BJ (cell line): ENCODE results near the gene FHOD3. TPM values are rescaled to one million over a fixed set of nuclear protein-coding genes. Genes with fewer than 3 reads are reported as not detected.

ENCODE experiments used
- CTCF ChIA-PET: fragments of 350-600 bp; formaldehyde crosslinking; extraction: SDS; loops from one replicate; lab custom pipeline; 2021; ENCODE audit warnings: antibody characterized with exemption, inconsistent platforms; lab: Yijun Ruan, JAX
- POLR2A ChIA-PET: fragments of 300-600 bp; sonication (Branson Sonifier 250); formaldehyde crosslinking; extraction: SDS; loops from one replicate; lab custom pipeline; 2021; ENCODE audit warnings: antibody characterized with exemption; lab: Charles Lee
- DNase-seq: peaks from one replicate; pipeline ENCODE4 v3.0.0-alpha.2; 2011; ENCODE audit warnings: low read depth
- H3K27me3 ChIP-seq: 2 replicates; pipeline ENCODE4 v1.6.0; 2011; ENCODE audit warnings: low read length; ENCODE audit not compliant: control insufficient read depth, insufficient read depth
- H3K36me3 ChIP-seq: 2 replicates; pipeline ENCODE4 v1.5.1; 2011; ENCODE audit warnings: low read length; ENCODE audit not compliant: control insufficient read depth, insufficient read depth
- H3K4me3 ChIP-seq: 2 replicates; pipeline ENCODE4 v1.5.1; 2011; ENCODE audit warnings: low read depth, mild to moderate bottlenecking, control low read depth, low read length
- polyA plus RNA-seq: library from polyadenylated mRNA; depleted of rRNA; stranded (reverse); fragments of >200 nt; gene quantifications from 2 replicates; pipeline ENCODE4 v1.2.3, GENCODE V29; 2011
- TF ChIP-seq, protein P1 (sequence below): IDR thresholded peaks from 2 replicates; pipeline ENCODE4 v1.5.1; 2011; ENCODE audit warnings: low read depth, mild to moderate bottlenecking, control low read depth, inconsistent platforms, low read length, moderate library complexity; ENCODE audit not compliant: insufficient read depth

FHOD3 gene
- polyA plus RNA-seq, 1 experiment: 24.6 TPM

DNA sequence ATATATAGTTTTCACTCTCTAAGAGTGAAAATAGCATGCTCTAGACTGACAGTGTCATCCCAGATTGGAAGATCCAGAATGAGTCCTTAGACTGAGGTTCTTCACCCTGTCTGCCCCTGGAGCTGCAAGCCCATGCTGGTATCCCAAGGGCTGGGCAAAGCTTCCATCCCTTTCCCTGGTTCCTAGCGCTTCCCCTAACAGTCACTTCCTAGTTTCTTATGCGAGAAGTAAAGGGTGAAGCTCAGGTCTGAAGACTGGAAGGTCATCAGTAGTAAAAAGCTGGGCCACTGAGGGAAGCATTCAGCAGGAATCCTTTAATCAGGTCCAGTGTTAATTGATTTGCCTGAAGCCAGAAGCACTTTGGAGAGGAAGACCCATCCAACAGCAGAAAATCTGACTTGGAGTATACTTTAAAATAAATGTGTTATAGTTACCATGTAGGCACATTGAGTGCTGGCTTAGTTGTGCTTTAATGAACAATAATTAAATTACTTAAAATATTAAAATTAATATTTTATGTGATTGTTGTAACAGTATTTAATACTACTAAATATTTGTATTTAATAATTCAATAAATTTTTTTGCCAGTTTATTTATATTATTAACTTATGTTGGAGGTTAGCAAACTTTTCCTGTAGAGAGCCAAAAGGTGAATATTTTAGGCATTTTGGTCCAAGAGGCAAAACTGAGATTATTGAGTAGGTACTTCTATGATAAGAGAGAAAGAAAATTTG is 237.9 kb downstream of the FHOD3 start:
- DNase-seq: no peak
- CTCF ChIA-PET: no interaction called here

DNA sequence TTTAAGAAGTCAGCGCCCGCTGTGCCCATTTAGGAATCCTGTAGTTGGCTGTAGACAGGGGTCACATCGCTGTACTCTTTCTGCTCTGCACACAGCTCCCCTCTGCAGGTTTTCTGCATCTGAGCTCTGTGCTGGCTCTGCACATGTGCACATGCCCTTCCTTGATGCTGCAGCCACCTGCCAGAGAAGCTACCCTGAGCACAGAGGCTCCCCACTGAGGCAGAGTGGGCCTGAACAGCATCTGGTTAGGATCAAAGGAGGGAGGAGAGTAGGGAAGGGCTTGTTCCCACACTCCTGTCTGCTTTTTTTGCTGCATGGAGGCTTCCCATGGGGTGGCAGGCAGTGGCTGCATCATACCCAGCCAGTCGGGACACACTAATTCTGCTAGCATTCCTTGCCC is 238.9 kb downstream of the FHOD3 start:
- POLR2A ChIA-PET: no interaction called here
- CTCF ChIA-PET: no interaction called here
- Histone ChIP-seq H3K36me3 (no peaks in the 10 kb centered on the region), H3K27me3 (no peaks in the 10 kb centered on the region), H3K4me3 (no peak overlapping the region)
- no peak for DNase-seq
- TF ChIP-seq, protein P1, sequence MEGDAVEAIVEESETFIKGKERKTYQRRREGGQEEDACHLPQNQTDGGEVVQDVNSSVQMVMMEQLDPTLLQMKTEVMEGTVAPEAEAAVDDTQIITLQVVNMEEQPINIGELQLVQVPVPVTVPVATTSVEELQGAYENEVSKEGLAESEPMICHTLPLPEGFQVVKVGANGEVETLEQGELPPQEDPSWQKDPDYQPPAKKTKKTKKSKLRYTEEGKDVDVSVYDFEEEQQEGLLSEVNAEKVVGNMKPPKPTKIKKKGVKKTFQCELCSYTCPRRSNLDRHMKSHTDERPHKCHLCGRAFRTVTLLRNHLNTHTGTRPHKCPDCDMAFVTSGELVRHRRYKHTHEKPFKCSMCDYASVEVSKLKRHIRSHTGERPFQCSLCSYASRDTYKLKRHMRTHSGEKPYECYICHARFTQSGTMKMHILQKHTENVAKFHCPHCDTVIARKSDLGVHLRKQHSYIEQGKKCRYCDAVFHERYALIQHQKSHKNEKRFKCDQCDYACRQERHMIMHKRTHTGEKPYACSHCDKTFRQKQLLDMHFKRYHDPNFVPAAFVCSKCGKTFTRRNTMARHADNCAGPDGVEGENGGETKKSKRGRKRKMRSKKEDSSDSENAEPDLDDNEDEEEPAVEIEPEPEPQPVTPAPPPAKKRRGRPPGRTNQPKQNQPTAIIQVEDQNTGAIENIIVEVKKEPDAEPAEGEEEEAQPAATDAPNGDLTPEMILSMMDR: no peak

More for the DNA sequence above, 237.9 kb downstream of the FHOD3 start:
- TF ChIP-seq, protein P1: no peak
- Histone ChIP-seq H3K27me3 (no peaks in the 10 kb centered on the region), H3K4me3 (no peak overlapping the region), H3K36me3 (no peaks in the 10 kb centered on the region)
- POLR2A ChIA-PET: no interaction called here

DNA sequence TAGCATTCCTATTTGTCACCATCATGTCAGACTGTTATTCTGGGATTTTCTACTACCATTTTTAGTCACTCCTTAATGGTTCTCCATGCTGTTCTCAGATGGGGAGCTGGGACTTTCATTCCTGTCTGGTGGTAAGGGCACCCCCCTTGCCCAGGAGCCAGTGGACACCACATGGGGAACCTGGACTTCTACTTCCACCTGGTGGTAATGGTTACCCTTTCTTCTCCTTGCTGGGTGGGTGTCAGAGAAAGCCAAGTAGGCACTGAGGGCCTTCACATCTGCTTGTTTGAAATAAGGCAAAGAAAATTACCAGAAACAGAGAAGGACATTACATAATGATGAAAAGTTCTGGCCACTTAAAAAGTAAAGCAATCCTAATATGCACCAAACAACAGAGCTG is 239.8 kb downstream of the FHOD3 start:
- no peaks in the 10 kb centered on the region for H3K36me3 ChIP-seq
- ChIA-PET POLR2A (no interaction called here), CTCF (no interaction called here)
- H3K4me3 ChIP-seq: no peak overlapping the region
- no peak for DNase-seq
- TF ChIP-seq, protein P1: no peak
- no peaks in the 10 kb centered on the region for H3K27me3 ChIP-seq

DNA sequence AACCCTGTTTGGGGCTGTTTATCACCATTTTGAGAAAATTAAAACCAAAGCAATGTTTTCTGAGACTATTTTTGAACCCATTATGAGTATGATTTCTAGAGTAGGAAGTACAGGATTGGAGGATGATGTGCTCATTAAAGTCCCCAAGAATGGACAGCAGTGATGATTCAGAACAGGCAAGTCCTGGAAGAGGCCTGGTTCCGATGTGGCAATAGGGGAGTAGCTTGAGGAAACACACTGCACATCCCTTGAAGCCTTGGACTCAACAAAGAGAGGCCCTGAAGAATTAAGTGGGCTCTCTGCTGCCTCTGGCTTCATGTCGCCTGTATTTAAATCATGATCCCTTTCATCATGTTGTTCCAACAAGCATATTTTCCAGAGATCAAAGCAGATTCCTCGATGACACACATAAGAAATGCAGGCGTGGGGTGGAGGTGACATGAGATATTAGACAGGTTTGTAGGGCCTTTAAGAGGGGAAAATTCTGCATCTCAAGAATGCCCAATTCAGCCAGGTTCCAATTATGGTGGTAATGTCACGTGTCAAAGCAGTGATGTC is 242.2 kb downstream of the FHOD3 start:
- TF ChIP-seq, protein P1: no peak
- Histone ChIP-seq H3K4me3 (no peak overlapping the region), H3K36me3 (no peaks in the 10 kb centered on the region), H3K27me3 (no peaks in the 10 kb centered on the region)
- ChIA-PET CTCF (no interaction called here), POLR2A (no interaction called here)
- no peak for DNase-seq

DNA sequence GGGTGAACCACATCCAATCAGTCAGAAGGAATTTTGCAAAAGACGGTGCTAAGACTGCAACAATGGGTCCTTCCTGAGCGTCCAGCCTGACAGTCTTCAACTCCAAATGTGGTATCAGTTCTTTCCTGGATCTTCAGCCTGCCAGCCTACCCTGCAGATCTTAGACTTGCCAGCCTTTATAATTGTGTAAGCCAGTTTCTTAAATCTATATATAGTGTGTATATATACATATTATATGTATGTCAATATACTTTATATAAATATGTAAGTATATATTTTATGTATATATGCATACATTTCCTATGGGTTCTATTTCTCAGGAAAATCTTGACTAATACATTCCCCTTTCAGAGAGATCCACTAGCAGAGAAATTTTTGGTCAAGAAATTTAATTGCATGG is 245.5 kb downstream of the FHOD3 start:
- H3K36me3 ChIP-seq: no peaks in the 10 kb centered on the region
- no peak overlapping the region for H3K4me3 ChIP-seq
- H3K27me3 ChIP-seq: 0 out of 2 replicates have a peak, but pooled peaks cover 2% of the 10 kb centered on the region
- no peak for DNase-seq
- POLR2A ChIA-PET: no interaction called here
- CTCF ChIA-PET: interaction anchor here (0.8 kb wide), 1 partner anchor 16 kb away, joined by 3 read pairs; no protein-coding TSS in a partner anchor
- TF ChIP-seq, protein P1: no peak
